Measurements from ENCODE around the gene ATMIN. TPM values are rescaled to one million over a fixed set of nuclear protein-coding genes. Genes with fewer than 3 reads are reported as not detected.

Gene ATMIN
- total and polyA plus RNA-seq, 8 donors: 1.8 to 102 (median 15.1) TPM

DNA sequence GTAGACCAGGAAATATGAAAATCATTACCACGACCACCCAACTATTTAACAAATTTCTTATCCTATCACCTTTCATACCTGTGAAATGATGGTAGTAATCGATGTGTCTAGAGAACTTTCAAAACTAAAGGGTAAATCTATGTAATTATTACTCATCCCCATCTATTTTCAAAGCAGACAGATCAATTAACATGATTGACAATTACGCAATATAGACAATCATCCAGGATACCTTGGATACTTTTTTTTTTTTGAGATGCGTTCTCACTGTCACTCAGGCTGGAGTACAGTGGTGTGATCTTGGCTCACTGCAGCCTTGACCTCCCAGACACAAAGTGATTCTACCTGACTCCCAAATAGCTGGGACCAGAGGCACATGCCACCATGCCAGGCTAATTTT, 45.4 kb downstream of the ATMIN start:
- intact Hi-C loops (cut with DNase I; ENCODE audit: low total_unique reads): no loop called here
- peaks cover 0 to 13% (median 9%) of the 10 kb centered on the region in 4 donors for H3K4me1 ChIP-seq
- no peaks in the 10 kb centered on the region for H3K27me3 ChIP-seq
- no peak overlapping the region for H3K4me3 ChIP-seq
- WGBS, 5 donors: 93 to 97% (median 95%) methylated on average over 4 of the region's 4 CpGs
- no peak overlapping the region for H3K27ac ChIP-seq
- H3K36me3 ChIP-seq: peaks cover 0 to 20% (median 9%) of the 10 kb centered on the region in 4 donors
- H3K9me3 ChIP-seq: no peaks in the 10 kb centered on the region
- no peak for DNase-seq
- no peak for TF ChIP-seq EP300 (IDR thresholded peaks at IDR 0.05)
- TF ChIP-seq POLR2A (IDR thresholded peaks at IDR 0.05): no peak
- TF ChIP-seq, protein P1, sequence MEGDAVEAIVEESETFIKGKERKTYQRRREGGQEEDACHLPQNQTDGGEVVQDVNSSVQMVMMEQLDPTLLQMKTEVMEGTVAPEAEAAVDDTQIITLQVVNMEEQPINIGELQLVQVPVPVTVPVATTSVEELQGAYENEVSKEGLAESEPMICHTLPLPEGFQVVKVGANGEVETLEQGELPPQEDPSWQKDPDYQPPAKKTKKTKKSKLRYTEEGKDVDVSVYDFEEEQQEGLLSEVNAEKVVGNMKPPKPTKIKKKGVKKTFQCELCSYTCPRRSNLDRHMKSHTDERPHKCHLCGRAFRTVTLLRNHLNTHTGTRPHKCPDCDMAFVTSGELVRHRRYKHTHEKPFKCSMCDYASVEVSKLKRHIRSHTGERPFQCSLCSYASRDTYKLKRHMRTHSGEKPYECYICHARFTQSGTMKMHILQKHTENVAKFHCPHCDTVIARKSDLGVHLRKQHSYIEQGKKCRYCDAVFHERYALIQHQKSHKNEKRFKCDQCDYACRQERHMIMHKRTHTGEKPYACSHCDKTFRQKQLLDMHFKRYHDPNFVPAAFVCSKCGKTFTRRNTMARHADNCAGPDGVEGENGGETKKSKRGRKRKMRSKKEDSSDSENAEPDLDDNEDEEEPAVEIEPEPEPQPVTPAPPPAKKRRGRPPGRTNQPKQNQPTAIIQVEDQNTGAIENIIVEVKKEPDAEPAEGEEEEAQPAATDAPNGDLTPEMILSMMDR (IDR thresholded peaks at IDR 0.05): no peak
- TF ChIP-seq POLR2AphosphoS5 (IDR thresholded peaks at IDR 0.05): no peak

DNA sequence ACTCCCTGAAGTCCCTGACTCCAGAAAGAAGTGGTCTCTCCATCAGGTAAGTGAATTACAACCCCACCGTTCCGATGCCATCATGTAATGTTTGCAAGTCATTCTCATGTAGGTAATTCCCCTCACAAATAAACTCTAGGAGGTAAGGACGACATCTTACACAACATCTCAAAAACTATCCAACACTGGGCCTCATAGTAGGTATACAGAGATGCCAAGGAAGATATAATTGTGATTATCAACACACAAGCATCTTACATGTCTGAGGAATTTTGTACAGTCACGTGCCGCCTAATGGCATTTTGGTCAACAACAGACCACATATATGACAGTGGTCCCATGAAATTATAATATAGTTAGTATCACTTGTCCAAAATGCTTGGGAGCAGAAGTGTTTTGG, 53.2 kb downstream of the ATMIN start:
- TF ChIP-seq, protein P1 (IDR thresholded peaks at IDR 0.05): no peak
- TF ChIP-seq POLR2A (IDR thresholded peaks at IDR 0.05) (no peak), POLR2AphosphoS5 (IDR thresholded peaks at IDR 0.05) (no peak), EP300 (IDR thresholded peaks at IDR 0.05) (no peak)
- no peaks in the 10 kb centered on the region for H3K9me3 ChIP-seq
- intact Hi-C loops (cut with DNase I; ENCODE audit: low total_unique reads): no loop called here
- no peaks in the 10 kb centered on the region for H3K4me1 ChIP-seq
- no peak for DNase-seq
- H3K27ac ChIP-seq: no peak overlapping the region
- H3K36me3 ChIP-seq: peaks cover 0 to 25% (median 13%) of the 10 kb centered on the region in 4 donors
- WGBS, 5 donors: 92 to 98% (median 97%) methylated on average over 5 of the region's 5 CpGs
- no peak overlapping the region for H3K4me3 ChIP-seq
- H3K27me3 ChIP-seq: no peaks in the 10 kb centered on the region

DNA sequence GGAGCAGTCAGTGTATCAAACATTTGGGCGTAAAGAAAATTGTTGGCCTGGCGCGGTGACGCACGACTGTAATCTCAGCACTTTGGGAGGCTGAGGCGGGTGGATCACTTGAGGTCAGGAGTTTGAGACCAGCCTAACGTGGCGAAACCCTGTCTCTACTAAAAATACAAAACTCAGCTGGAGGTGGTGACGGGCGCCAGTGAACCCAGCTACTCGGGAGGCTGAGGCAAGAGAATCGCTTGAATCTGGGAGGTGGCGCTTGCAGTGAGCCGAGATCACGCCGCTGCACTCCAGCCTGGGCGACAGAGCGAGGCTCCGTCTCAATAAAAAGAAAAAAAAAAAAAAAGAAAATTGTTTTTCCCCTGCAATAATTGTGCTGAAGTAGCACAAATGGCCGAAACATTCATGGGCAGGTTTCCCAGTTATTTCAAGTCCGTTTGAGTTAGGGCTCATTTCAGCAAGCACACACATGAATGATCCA, 59.2 kb downstream of the ATMIN start:
- Histone ChIP-seq H3K9me3 (no peaks in the 10 kb centered on the region), H3K4me1 (peaks cover 5 to 14% (median 9%) of the 10 kb centered on the region in 4 donors), H3K27me3 (no peaks in the 10 kb centered on the region), H3K27ac (no peak overlapping the region), H3K4me3 (peak overlapping the region in 2 of 4 donors; percentile 71 to 86), H3K36me3 (peaks cover 0 to 6% (median under 1%) of the 10 kb centered on the region in 4 donors)
- intact Hi-C loops (cut with DNase I; ENCODE audit: low total_unique reads): no loop called here
- DNase-seq: peak in 1 of 2 donors; percentile 59
- WGBS, 5 donors: 77 to 80% (median 77%) methylated on average over 21 of the region's 21 CpGs
- no peak for TF ChIP-seq POLR2AphosphoS5 (IDR thresholded peaks at IDR 0.05)
- no peak for TF ChIP-seq POLR2A (IDR thresholded peaks at IDR 0.05)
- TF ChIP-seq, protein P1 (IDR thresholded peaks at IDR 0.05): no peak
- TF ChIP-seq EP300 (IDR thresholded peaks at IDR 0.05): no peak

DNA sequence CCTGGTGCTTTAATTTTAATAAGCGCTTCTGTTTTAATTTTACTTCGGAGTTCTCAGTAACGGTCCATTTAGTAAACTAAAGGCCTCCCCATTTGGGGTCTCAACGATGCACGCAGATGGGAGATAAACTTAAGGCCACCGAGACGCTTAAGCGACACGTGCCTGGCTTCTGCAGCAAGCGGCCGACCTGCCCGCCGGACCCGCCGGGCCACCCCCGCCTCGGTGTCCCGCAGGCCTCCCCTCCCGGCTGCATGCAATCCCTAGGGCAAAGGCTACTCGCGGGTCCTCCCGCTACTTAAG, 60.0 kb downstream of the ATMIN start:
- Histone ChIP-seq H3K27ac (peak overlapping the region; percentile 63 to 87 (median 82)), H3K4me3 (peak overlapping the region; percentile 61 to 86 (median 66)), H3K27me3 (no peaks in the 10 kb centered on the region), H3K9me3 (no peaks in the 10 kb centered on the region), H3K36me3 (no peaks in the 10 kb centered on the region), H3K4me1 (peaks cover 5 to 14% (median 9%) of the 10 kb centered on the region in 4 donors)
- WGBS, 5 donors: 0 to 1% (median 1%) methylated on average over 14 to 22 of the region's 22 CpGs
- intact Hi-C loops (cut with DNase I; ENCODE audit: low total_unique reads): no loop called here
- no peak for DNase-seq
- TF ChIP-seq POLR2A (IDR thresholded peaks at IDR 0.05) (no peak), POLR2AphosphoS5 (IDR thresholded peaks at IDR 0.05) (no peak), EP300 (IDR thresholded peaks at IDR 0.05) (no peak)
- TF ChIP-seq, protein P1 (IDR thresholded peaks at IDR 0.05): no peak
